NCI-H2029 treated with DMSO at 0.1 percent for 48 hours (cell line): Measurements from ENCODE around the gene WASHC2C.
"Not testable (repeated sequence)": the region's sequence is repeated elsewhere in the genome, so short reads cannot be mapped to it uniquely, and the experiment has no call there.

ENCODE experiments used
- DNase-seq: peaks from one replicate; lab custom pipeline; 2025; lab: John Stamatoyannopoulos, UW

Gene WASHC2C

GRCh38 chr10:45761622-45762021, 34.6 kb downstream of the WASHC2C start:
- DNase-seq: not testable (repeated sequence)

DNA sequence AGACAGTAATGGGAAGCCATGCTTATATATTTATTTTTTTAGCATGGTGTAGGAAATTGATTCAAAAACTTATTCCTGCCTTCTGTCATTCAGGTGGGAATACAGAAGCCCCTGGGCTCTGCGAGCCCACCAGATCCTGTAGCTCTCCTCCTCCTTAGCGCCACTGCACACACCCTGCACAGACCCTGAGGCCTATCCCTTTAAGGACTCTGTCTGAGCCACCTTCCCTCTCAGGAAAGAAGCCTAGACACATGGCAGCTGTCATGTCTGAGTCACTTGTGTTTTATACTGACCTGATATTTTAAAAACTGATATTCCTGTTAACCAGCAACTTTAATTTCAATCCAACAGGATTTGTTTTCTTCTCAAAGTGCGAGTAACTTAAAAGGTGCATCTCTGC, 36.0 kb downstream of the WASHC2C start:
- DNase-seq: not testable (repeated sequence)

- not testable (repeated sequence) for DNase-seq
These were observed 41.3 kb downstream of the WASHC2C start for GRCh38 chr10:45768334-45768733.

- DNase-seq: not testable (repeated sequence)
These were observed 44.8 kb downstream of the WASHC2C start for GRCh38 chr10:45771757-45772461.

DNA sequence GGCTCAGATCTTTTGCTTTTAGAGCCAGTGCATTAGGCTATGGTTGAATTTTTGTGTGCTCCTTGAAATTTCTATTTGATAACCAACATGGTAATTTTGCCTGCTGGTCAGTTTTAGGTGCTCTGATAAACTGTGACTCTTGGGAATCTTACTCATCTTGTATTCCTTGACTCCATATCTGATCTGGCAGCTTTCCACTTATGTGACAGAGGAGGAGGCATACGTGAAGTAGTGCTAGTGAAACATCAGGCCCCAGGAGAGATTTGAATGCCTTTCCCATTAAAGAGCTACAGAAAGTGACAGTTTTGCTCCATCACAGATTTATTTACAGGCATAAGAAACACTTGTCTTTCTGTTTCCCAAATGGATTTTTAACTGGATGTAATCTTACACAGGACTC, 59.2 kb downstream of the WASHC2C start:
- not testable (repeated sequence) for DNase-seq

DNA sequence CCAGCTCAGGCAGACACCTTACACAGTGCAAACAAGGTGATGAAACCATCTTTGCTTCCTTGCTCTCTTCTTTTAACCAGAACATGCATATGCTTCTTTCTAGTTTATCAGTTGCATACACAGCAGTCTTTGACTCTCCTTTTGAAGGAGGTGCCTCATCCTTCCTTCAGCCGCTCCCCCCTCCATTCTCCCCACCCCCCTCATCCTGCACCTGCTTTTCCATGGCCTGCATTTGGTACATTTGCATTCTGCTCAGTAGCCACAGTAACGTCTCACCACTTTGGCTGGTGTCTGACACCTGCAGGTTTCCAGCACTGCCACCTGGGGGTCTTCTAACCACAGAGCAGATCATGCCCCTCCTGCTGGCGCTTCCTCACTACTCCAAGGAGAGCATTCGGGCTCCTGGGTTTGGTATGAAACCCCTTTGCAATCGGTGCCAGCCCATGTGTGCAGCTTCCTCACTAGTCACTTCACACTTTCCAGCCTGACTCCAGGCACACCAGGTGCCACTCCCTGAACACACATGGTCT, 60.2 kb downstream of the WASHC2C start:
- not testable (repeated sequence) for DNase-seq

GRCh38 chr10:45789991-45790390, 62.9 kb downstream of the WASHC2C start:
- not testable (repeated sequence) for DNase-seq

DNA sequence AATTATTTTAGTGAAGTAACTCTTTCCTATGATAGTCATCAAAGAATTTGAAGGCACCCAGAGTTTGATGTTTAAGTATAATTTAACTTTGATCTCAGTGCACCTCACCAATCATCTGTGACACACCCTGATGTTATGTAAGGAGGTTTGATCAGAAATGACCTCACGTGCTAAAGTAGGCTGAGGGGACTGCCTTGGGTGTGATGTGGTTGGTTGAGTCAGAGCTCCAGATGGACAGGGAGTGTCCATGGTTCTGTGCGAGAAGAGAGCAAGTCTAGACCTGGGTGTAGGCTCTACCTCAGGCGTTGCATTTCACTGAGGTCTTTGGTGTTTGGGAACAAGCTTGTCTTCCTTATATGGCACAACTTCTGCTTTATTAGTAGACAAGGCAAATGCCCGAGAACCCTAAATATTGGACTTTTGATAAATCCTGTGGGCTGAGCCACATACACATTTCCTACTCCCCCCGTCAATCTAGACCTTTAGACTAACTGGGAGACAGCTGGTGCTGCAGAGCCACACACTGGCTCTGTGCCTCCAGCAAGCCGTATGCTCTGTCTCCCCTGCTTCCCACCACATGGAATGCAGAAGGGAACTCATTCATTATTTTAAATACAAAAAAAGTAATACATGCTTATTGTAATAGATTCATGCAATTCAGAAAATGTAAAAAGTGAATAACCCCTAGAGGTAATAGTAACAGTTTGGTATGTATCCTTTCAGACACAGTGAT, 63.8 kb downstream of the WASHC2C start:
- not testable (repeated sequence) for DNase-seq

- not testable (repeated sequence) for DNase-seq
These were observed 67.7 kb downstream of the WASHC2C start for GRCh38 chr10:45794761-45795160.

DNA sequence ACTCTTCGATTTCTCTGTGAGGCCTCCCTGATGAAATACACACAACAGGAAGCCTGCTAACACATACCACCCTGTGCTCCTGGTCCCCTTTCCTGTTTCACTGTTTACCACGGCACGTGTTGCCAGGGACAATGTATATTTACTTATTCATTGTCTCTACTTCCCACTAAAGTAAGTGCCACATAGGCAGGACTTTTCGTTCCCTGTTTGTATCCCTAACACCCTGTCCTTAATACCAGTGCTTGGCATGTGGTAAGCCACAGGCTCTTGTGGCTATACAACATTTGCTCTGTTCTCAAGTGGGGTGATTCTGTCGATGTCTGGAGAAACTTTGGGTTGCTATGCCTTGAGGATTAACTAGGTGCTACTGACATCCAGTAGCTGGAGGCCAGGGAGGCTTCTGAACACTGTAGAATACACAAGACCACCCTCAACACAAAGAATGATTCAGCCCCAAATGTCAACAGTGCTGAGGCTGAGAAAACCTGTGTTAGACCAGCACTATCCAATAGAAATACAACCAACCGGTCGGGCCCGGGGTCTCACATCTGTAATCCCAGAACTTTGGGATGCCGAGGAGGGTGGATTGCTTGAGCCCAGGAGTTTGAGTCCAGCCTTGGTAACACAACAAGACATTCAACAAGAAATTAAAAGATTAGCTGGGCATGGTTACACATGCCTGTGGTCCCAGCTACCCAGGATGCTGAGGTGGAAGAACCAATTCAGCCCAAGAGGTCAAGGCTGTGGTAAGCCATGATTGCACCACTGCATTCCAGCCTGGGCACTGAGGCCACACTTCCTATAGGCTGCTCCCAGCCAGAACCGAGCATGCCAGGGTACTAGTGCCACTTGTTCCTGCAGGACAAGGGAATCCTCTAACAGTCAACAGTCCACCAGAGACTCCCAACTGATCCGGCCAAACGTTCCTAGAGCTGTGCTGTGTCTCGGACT, 76.3 kb downstream of the WASHC2C start:
- not testable (repeated sequence) for DNase-seq

- DNase-seq: not testable (repeated sequence)
These were observed 77.9 kb downstream of the WASHC2C start for GRCh38 chr10:45804996-45805395.

DNA sequence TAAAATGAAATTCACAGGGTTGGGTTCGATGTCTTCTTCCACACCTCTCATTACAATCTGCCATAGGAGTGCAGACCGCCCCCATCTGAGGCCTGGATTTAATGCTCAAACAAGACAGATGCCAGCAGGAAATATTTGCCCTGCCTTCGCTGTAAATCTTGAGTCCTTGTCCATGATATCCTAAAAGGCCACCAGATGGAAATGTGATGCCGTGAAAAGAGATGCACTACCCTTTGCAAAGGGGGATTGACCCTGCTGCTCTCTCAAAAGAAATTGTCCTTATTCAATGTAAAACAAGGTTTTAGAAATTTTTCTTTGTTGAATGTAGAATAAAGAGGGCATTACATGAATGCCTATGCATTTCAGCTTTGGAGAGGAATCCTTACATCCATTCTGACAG, 82.8 kb downstream of the WASHC2C start:
- no peak for DNase-seq

GRCh38 chr10:45811075-45811474, 84.0 kb downstream of the WASHC2C start:
- no peak for DNase-seq

- not testable (repeated sequence) for DNase-seq
These were observed 85.9 kb downstream of the WASHC2C start for GRCh38 chr10:45812959-45813358.

GRCh38 chr10:45814146-45814545, 87.1 kb downstream of the WASHC2C start:
- DNase-seq: not testable (repeated sequence)

- DNase-seq: no peak
These were observed 90.2 kb downstream of the WASHC2C start for GRCh38 chr10:45817130-45817859.

DNA sequence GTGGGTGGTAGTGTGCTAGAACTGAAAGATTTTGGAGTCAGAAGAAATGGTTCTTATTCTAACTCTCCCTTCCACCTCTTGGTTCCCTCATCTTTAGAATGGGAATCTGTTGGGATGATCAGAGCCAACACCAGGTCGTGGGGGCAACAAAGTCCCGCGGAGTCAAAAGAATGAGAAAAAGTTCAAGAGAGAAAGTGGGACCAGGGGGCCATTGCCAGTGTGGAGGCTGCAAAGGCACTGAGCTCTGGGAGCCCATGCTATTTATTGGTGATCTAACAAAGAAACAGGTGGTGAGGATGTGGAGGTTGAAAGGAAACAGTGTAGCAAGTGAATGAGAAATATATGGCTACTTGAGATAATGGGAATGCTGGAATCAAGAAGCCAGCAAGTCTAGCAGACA, 90.8 kb downstream of the WASHC2C start:
- no peak for DNase-seq

GRCh38 chr10:45819552-45819951, 92.5 kb downstream of the WASHC2C start:
- DNase-seq: no peak

DNA sequence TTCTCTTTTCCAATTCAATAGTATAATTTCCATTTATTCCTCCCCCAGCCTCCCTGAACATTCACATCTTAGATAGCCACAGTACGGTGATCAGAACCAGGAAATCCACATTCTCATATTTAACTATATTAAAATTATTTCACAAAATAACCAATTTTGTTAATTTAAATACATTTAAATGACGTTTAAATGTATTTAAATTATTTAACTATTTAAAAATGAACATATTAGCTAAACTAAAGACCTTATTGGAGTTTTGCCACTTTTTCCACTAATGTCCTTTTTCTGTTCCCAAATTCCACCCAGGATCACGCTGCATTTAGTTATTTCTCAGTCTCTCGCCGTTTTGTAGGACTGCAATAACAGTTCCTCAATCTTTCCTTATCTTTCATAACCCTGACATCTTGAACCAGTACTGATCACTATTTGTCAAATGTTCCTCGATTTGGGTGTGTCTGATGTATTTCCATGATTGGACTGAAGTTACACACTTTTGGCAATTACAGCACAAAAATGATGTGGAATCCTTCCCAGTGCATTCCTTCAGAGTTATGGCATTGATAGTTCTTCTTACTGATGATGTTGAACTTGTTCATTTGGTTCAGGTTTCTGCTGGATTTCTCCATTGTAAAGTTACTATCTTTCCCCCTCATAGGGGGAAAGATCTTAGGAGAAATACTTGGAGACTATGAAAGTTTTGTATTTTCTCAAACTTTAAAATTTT, 93.2 kb downstream of the WASHC2C start:
- DNase-seq: not testable (repeated sequence)

GRCh38 chr10:45822918-45823317, 95.9 kb downstream of the WASHC2C start:
- not testable (repeated sequence) for DNase-seq
